MCF 10A (cell line): Measurements from ENCODE around the gene DEFB108B. TPM values are rescaled to one million over a fixed set of nuclear protein-coding genes. Genes with fewer than 3 reads are reported as not detected.
A peak's percentile ranks its signal among the peaks of the same experiment; 100 is the strongest.
"Not testable (repeated sequence)": the region's sequence is repeated elsewhere in the genome, so short reads cannot be mapped to it uniquely, and the experiment has no call there.

Source experiments
- BruUV-seq: library from RNA; stranded (reverse); fragments of 400-500 nt; replicated peaks from 2 replicates; lab custom pipeline; 2021; lab: Mats Ljungman, UMichigan
- CTCF ChIA-PET: fragments of 300-600 bp; sonication (Branson Sonifier 250); formaldehyde crosslinking; extraction: SDS; loops from one replicate; lab custom pipeline; 2021; ENCODE audit warnings: antibody characterized with exemption, inconsistent platforms; lab: Yijun Ruan, JAX
- POLR2A ChIA-PET: fragments of 300-600, 350-650 bp; sonication (Branson Sonifier 250); formaldehyde crosslinking; extraction: SDS; loops from one replicate; lab custom pipeline; 2020; ENCODE audit warnings: antibody characterized with exemption, inconsistent platforms; lab: Yijun Ruan, JAX
- DNase-seq: peaks from one replicate; pipeline ENCODE4 v3.0.0-alpha.2; 2018; ENCODE audit not compliant: unreplicated experiment
- H3K27ac Mint-ChIP-seq: one replicate; pipeline ENCODE4 v1.8.0; 2022; ENCODE audit warnings: mild to moderate bottlenecking, low read depth, mixed read lengths; ENCODE audit not compliant: unreplicated experiment
- H3K27me3 Mint-ChIP-seq: one replicate; pipeline ENCODE4 v1.8.0; 2022; ENCODE audit warnings: mixed read lengths; ENCODE audit not compliant: insufficient read depth, unreplicated experiment
- H3K36me3 Mint-ChIP-seq: one replicate; pipeline ENCODE4 v1.8.0; 2022; ENCODE audit warnings: mild to moderate bottlenecking, moderate library complexity, mixed read lengths; ENCODE audit not compliant: insufficient read depth, unreplicated experiment
- H3K4me1 Mint-ChIP-seq: one replicate; pipeline ENCODE4 v1.8.0; 2022; ENCODE audit warnings: mixed read lengths; ENCODE audit not compliant: insufficient read depth, unreplicated experiment
- H3K4me3 Mint-ChIP-seq: one replicate; pipeline ENCODE4 v1.8.0; 2022; ENCODE audit warnings: mild to moderate bottlenecking, moderate library complexity, mixed read lengths; ENCODE audit not compliant: unreplicated experiment
- H3K9me3 Mint-ChIP-seq: one replicate; pipeline ENCODE4 v1.8.0; 2022; ENCODE audit warnings: mixed read lengths; ENCODE audit not compliant: unreplicated experiment
- intact Hi-C: fragments of 100-400 bp; cut with micrococcal nuclease; formaldehyde crosslinking; loops from 2 replicates; pipeline ENCODE4 v1.14.1; 2022
- total RNA-seq: library from RNA; stranded (reverse); gene quantifications from 2 replicates; pipeline ENCODE4 v1.2.3, GENCODE V29; 2022
- TF ChIP-seq, protein P1 (sequence below): fragments of 200-600 bp; IDR thresholded peaks from one replicate; pipeline ENCODE4 v1.8.0; 2022; ENCODE audit warnings: antibody characterized with exemption, mild to moderate bottlenecking; ENCODE audit not compliant: unreplicated experiment

Gene DEFB108B
- total RNA-seq, 1 experiment from 2014 or later, result not detected

DNA sequence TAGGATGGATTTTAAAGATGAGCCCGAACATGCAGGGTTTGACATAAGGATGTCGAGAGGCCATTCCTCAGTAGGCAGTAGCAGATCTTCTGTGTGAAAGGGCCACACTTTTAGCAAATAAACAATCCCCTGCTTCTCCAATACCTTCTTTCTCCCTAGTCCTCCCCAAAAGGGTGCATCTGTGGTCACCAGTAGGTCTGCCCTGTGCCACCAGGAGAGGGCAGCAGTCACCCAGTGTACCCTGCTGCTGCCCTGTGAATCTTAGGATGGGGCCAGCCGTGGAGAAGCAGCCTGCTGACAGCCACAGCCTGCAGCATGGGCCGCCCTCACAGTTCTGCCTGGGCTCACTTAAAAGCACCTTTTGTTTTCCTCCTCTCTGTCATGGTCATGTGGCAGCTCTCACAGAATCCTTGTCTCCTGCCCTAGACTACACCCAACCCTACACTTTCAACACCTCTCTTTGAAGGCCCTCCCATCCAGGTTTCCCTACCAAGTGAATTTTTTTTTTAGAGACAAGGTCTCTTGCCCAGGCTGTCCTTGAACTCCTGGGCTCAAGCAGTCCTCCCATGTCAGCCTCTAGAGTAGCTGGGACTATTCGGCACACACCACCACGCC is 40.3 kb upstream of the DEFB108B start:
- H3K4me3 Mint-ChIP-seq, intact Hi-C loops, H3K9me3 Mint-ChIP-seq, POLR2A ChIA-PET, H3K27me3 Mint-ChIP-seq, H3K27ac Mint-ChIP-seq, BruUV-seq: not testable (repeated sequence)
- CTCF ChIA-PET, result interaction anchor here (0.6 to 1.0 kb wide), 5 partner anchors 12 to 638 kb away, joined by 3 to 5 read pairs (median 3); no protein-coding TSS in a partner anchor
- TF ChIP-seq, protein P1, sequence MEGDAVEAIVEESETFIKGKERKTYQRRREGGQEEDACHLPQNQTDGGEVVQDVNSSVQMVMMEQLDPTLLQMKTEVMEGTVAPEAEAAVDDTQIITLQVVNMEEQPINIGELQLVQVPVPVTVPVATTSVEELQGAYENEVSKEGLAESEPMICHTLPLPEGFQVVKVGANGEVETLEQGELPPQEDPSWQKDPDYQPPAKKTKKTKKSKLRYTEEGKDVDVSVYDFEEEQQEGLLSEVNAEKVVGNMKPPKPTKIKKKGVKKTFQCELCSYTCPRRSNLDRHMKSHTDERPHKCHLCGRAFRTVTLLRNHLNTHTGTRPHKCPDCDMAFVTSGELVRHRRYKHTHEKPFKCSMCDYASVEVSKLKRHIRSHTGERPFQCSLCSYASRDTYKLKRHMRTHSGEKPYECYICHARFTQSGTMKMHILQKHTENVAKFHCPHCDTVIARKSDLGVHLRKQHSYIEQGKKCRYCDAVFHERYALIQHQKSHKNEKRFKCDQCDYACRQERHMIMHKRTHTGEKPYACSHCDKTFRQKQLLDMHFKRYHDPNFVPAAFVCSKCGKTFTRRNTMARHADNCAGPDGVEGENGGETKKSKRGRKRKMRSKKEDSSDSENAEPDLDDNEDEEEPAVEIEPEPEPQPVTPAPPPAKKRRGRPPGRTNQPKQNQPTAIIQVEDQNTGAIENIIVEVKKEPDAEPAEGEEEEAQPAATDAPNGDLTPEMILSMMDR, result peak; percentile 73
- Mint-ChIP-seq H3K4me1 (peaks cover 25% of the 10 kb centered on the region), H3K36me3 (peaks cover 18% of the 10 kb centered on the region)
- peak; percentile 44 for DNase-seq

DNA sequence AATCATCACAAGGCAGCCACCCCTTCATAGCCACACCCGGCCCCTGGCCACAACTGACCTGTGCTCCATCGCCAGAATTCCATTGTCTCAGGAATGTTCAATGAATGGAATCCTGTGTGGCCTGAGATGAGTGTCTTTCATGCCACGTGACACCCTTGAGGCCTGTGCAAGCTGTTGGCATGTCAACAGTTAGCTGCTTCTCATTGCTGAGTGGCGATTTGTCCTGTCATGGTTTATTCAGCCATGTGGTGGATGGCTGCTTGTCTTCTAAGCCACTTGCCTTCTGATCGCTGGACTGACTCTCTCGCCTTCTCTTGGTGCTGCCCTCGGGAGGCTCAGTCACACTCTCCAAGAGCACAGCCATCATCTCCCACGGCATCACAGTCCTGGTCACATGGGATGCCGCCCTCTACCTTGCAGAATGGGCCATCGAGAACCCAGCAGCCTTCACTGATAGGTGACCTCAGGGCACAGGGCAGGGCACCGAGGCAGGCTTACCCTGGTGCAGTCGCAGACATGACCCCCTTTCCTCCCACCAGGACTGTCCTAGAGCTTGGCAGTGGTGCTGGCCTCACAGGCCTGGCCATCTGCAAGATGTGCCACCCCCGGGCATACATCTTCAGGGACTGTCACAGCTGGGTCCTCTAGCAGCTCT is 38.5 kb upstream of the DEFB108B start:
- CTCF ChIA-PET, result interaction anchor here (2.5 kb wide), 1 partner anchor 18 kb away, joined by 10 read pairs; no protein-coding TSS in a partner anchor
- BruUV-seq, H3K4me3 Mint-ChIP-seq, intact Hi-C loops, H3K9me3 Mint-ChIP-seq, POLR2A ChIA-PET, H3K27me3 Mint-ChIP-seq: not testable (repeated sequence)
- DNase-seq, result peak; percentile 53
- peaks cover 16% of the 10 kb centered on the region for H3K4me1 Mint-ChIP-seq
- peaks cover 18% of the 10 kb centered on the region for H3K36me3 Mint-ChIP-seq
- H3K27ac Mint-ChIP-seq, result peak overlapping the region; percentile 67

DNA sequence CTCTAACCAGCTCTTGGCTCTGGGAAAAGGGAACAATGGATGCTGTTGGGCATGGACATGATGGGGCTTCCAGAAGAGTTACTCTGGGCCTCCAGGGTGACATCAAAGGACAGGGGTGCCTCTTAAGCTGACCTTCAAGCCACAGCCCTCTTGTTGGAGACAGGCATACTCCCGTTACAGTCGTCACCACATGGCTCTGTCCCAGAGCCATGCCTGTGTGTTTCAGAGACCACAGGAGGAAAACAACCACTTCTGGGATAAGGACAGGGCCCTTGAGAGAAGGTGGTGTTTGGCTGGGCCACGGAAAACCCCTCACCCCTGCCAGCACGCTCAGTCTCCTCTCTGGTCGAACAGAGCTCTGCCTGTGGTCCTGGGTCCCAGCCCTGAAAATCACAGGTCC is 37.8 kb upstream of the DEFB108B start:
- Mint-ChIP-seq H3K36me3 (peaks cover 18% of the 10 kb centered on the region), H3K4me1 (peaks cover 16% of the 10 kb centered on the region)
- intact Hi-C loops, POLR2A ChIA-PET, H3K27me3 Mint-ChIP-seq, H3K27ac Mint-ChIP-seq, H3K4me3 Mint-ChIP-seq, DNase-seq, BruUV-seq, H3K9me3 Mint-ChIP-seq: not testable (repeated sequence)
- CTCF ChIA-PET, result interaction anchor here (2.5 kb wide), 1 partner anchor 18 kb away, joined by 10 read pairs; no protein-coding TSS in a partner anchor

DNA sequence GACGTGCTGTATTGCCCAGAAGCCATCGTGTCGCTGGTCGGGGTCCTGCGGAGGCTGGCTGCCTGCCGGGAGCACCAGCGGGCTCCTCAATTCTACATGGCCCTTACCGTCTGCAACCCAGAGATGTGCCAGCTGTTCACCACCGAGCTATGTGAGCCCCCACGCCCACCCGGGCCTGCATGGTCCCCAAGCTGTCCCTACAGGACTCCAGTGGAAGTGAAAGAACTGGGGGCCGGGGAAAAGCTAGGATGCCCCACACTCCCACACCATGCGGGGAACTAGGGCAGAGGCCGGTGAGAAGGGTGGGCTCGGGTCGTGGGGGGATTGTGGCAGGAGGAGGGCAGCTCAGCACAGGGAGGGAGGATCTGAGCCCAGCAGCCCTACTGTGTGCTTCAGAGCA is 37.0 kb upstream of the DEFB108B start:
- DNase-seq, H3K27me3 Mint-ChIP-seq, POLR2A ChIA-PET, H3K27ac Mint-ChIP-seq, BruUV-seq, intact Hi-C loops, H3K9me3 Mint-ChIP-seq, H3K4me3 Mint-ChIP-seq: not testable (repeated sequence)
- Mint-ChIP-seq H3K4me1 (peaks cover 16% of the 10 kb centered on the region), H3K36me3 (peaks cover 16% of the 10 kb centered on the region)
- CTCF ChIA-PET, result interaction anchor here (0.7 to 2.5 kb wide), 2 partner anchors 17 to 148 kb away, joined by 3 to 10 read pairs; no protein-coding TSS in a partner anchor

DNA sequence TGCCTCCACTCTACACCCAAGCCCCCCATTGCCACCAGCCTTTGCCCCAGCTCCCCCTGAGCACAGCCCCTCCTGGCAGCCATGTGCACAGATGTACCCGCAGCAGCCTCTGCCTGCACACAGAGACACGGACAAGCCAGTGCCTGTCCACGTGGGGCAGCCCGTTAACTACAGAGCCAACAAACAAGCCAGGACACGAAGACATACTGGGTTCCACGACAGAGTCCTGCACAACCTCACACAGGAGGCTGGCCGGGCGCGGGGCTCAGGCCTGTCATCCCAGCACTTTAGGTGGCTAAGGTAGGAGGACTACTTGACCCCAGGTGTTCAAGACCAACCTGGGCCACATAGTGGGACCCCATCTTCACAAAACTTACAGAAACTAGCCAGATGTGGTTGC is 36.2 kb upstream of the DEFB108B start:
- H3K27me3 Mint-ChIP-seq, BruUV-seq, H3K4me3 Mint-ChIP-seq, CTCF ChIA-PET, intact Hi-C loops, H3K9me3 Mint-ChIP-seq: not testable (repeated sequence)
- DNase-seq, result peak; percentile 45
- H3K36me3 Mint-ChIP-seq, result peaks cover 11% of the 10 kb centered on the region
- H3K27ac Mint-ChIP-seq, result peak overlapping the region; percentile 42
- POLR2A ChIA-PET, result interaction anchor here (0.6 kb wide), 1 partner anchor 8 kb away, joined by 3 read pairs; no protein-coding TSS in a partner anchor
- H3K4me1 Mint-ChIP-seq, result peaks cover 16% of the 10 kb centered on the region

DNA sequence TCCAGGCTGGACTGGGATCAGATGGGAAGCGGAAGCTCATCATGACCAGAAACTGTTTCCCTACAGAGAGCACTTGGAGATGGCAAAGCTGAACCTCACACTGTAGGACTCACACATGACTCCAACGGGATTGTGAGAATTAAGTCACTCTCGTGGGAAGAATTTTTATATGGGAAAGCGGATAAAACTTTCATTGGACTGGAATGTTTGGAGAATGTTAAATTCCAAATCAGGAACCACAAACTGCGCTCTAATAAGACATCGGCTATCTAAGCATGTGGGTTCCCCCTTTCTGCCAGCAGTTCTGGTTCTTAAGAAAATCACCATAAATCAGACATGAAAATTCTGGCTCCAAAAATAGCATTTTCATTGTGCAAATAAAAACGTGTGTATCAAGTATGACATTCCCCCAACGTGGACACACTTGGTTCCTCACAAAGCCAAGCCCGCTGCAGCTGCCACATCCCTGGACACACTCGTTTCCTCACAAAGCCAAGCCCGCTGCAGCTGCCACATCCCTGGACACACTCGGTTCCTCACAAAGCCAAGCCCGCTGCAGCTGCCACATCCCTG is 33.4 kb upstream of the DEFB108B start:
- H3K4me1 Mint-ChIP-seq, H3K9me3 Mint-ChIP-seq, H3K4me3 Mint-ChIP-seq, H3K27ac Mint-ChIP-seq, DNase-seq, intact Hi-C loops, H3K36me3 Mint-ChIP-seq, POLR2A ChIA-PET, H3K27me3 Mint-ChIP-seq: not testable (repeated sequence)
- TSS peak; percentile 21 for BruUV-seq
- CTCF ChIA-PET, result interaction anchor here (0.6 to 0.7 kb wide), 2 partner anchors 10 to 576 kb away, joined by 3 to 4 read pairs; no protein-coding TSS in a partner anchor
